Measurements from ENCODE around the gene BAD. TPM values are rescaled to one million over a fixed set of nuclear protein-coding genes. Genes with fewer than 3 reads are reported as not detected.

Gene BAD
- total and polyA plus RNA-seq, 2 of the 13 experiments (the other 11 are each of a cell fraction or from before 2014, with no cell fraction given): 17.9 to 28.5 TPM

- TF ChIP-seq KDM5B (CRISPR knock-in tag; IDR thresholded peaks at IDR 0.05; ENCODE audit: borderline replicate concordance): no peak
- peak; percentile 62; the same call in 1 of the 2 replicates for TF ChIP-seq ZNF350 (CRISPR knock-in tag; IDR thresholded peaks at IDR 0.05; ENCODE audit: borderline replicate concordance, low read depth)
- TF ChIP-seq ZNF839 (CRISPR knock-in tag; IDR thresholded peaks at IDR 0.05; ENCODE audit: borderline replicate concordance): no peak
- TF ChIP-seq NFIC (IDR thresholded peaks at IDR 0.05; ENCODE audit: low read length): no peak; the same call in 1 of the 2 replicates
- TF ChIP-seq PREB (CRISPR knock-in tag; IDR thresholded peaks at IDR 0.05): no peak
- TF ChIP-seq ZNF274 (CRISPR knock-in tag; IDR thresholded peaks at IDR 0.05): 0 out of 2 replicates have a peak, but pooled peaks have one; percentile 26
- peak; percentile 81; the same call in 1 of the 2 replicates for TF ChIP-seq DZIP1 (CRISPR knock-in tag; IDR thresholded peaks at IDR 0.05)
- no peak for TF ChIP-seq SMARCE1 (IDR thresholded peaks at IDR 0.05; ENCODE audit: borderline replicate concordance)
- TF ChIP-seq RBFOX2 (IDR thresholded peaks at IDR 0.05; ENCODE audit: low read depth, low read length): 0 out of 2 replicates have a peak, but pooled peaks have one; percentile 37
- peak; percentile 89 for TF ChIP-seq ZNF609 (CRISPR knock-in tag; IDR thresholded peaks at IDR 0.05; ENCODE audit: borderline replicate concordance)
- TF ChIP-seq HMGXB4 (CRISPR knock-in tag; IDR thresholded peaks at IDR 0.05; ENCODE audit: borderline replicate concordance in 1 of 2, low read depth in 1 of 2): peak; percentile 23 to 41; a peak in 1 of 4 replicates
- peak; percentile 45; the same call in 1 of the 2 replicates for TF ChIP-seq ZNF329 (CRISPR knock-in tag; IDR thresholded peaks at IDR 0.05; ENCODE audit: low read depth)
- no peak for TF ChIP-seq ZNF468 (CRISPR knock-in tag; IDR thresholded peaks at IDR 0.05)
- no peak for TF ChIP-seq U2AF2 (IDR thresholded peaks at IDR 0.05; ENCODE audit: low read depth, low read length)
- TF ChIP-seq SMAD3 (CRISPR knock-in tag; IDR thresholded peaks at IDR 0.05): 0 out of 2 replicates have a peak, but pooled peaks have one; percentile 57
- TF ChIP-seq FOXJ3 (CRISPR knock-in tag; IDR thresholded peaks at IDR 0.05; ENCODE audit: borderline replicate concordance): peak; percentile 46; the same call in 1 of the 2 replicates
- no peak for TF ChIP-seq ZNF879 (CRISPR knock-in tag; IDR thresholded peaks at IDR 0.05)
- TF ChIP-seq ZNF101 (CRISPR knock-in tag; IDR thresholded peaks at IDR 0.05; ENCODE audit: borderline replicate concordance, low read depth): no peak
These were observed 46.9 kb downstream of the BAD start (continued) for GRCh38 chr11:64237484-64237951.
